Stimulated activated CD4-positive, alpha-beta T cell treated with anti-CD3 and anti-CD28 coated beads, Interleukin-12 subunit alpha, Interleukin-12 subunit beta, amount 100 ng/mL, for 48 hours (primary cell): Measurements from ENCODE around the gene FOXF1.

Experiments
- DNase-seq, 3 donors: peaks; one replicate each; pipeline ENCODE4 v3.0.0-alpha.2; 2020; ENCODE audit warnings: low read depth in 2 of 3, low spot score in 1 of 3

The FOXF1 gene

GRCh38 chr16:86510465-86511261, at the start of gene FOXF1:
TSS of gene FOXF1 (plus strand) at chr16:86510527. CDS start at chr16:86510570, 43 bp downstream.
- no peak for DNase-seq

GRCh38 chr16:86461037-86461436, 49.3 kb upstream of the FOXF1 start:
- DNase-seq = no peak

GRCh38 chr16:86462334-86463084, 47.8 kb upstream of the FOXF1 start:
- no peak for DNase-seq

GRCh38 chr16:86464044-86464443, 46.3 kb upstream of the FOXF1 start:
- no peak for DNase-seq

- DNase-seq = no peak
These were observed 44.9 kb upstream of the FOXF1 start for GRCh38 chr16:86465434-86465833.

- DNase-seq = no peak
These were observed 43.5 kb upstream of the FOXF1 start for GRCh38 chr16:86466696-86467406.

GRCh38 chr16:86467490-86467889, 42.8 kb upstream of the FOXF1 start:
- DNase-seq = no peak

GRCh38 chr16:86470964-86471363, 39.4 kb upstream of the FOXF1 start:
- DNase-seq = no peak

GRCh38 chr16:86471896-86472295, 38.4 kb upstream of the FOXF1 start:
- DNase-seq = no peak

GRCh38 chr16:86472366-86472765, 38.0 kb upstream of the FOXF1 start:
- no peak for DNase-seq

- no peak for DNase-seq
These were observed 33.3 kb upstream of the FOXF1 start for GRCh38 chr16:86476956-86477534.

GRCh38 chr16:86477642-86478041, 32.7 kb upstream of the FOXF1 start:
- no peak for DNase-seq

- DNase-seq = no peak
These were observed 31.5 kb upstream of the FOXF1 start for GRCh38 chr16:86478779-86479178.

GRCh38 chr16:86479419-86479818, 30.9 kb upstream of the FOXF1 start:
- no peak for DNase-seq

GRCh38 chr16:86480444-86480843, 29.9 kb upstream of the FOXF1 start:
- DNase-seq = no peak

GRCh38 chr16:86481607-86482006, 28.7 kb upstream of the FOXF1 start:
- no peak for DNase-seq

- no peak for DNase-seq
These were observed 26.1 kb upstream of the FOXF1 start for GRCh38 chr16:86484240-86484639.

- DNase-seq = no peak
These were observed 24.6 kb upstream of the FOXF1 start for GRCh38 chr16:86485746-86486145.

- no peak for DNase-seq
These were observed 19.3 kb upstream of the FOXF1 start for GRCh38 chr16:86490859-86491639.

- DNase-seq = no peak
These were observed 18.7 kb upstream of the FOXF1 start for GRCh38 chr16:86491640-86492023.
